HG03558 (cell line): ENCODE results near the gene CLCN3.
"Not testable (repeated sequence)": the region's sequence is repeated elsewhere in the genome, so short reads cannot be mapped to it uniquely, and the experiment has no call there.

ENCODE experiments used
- ATAC-seq: cut with Tn5 transposase; IDR thresholded peaks from one replicate; pipeline ENCODE4 v1.9.1; 2021; ENCODE audit warnings: moderate number of reproducible peaks; ENCODE audit not compliant: unreplicated experiment; ENCODE audit errors: extremely low read depth

CLCN3 gene

DNA sequence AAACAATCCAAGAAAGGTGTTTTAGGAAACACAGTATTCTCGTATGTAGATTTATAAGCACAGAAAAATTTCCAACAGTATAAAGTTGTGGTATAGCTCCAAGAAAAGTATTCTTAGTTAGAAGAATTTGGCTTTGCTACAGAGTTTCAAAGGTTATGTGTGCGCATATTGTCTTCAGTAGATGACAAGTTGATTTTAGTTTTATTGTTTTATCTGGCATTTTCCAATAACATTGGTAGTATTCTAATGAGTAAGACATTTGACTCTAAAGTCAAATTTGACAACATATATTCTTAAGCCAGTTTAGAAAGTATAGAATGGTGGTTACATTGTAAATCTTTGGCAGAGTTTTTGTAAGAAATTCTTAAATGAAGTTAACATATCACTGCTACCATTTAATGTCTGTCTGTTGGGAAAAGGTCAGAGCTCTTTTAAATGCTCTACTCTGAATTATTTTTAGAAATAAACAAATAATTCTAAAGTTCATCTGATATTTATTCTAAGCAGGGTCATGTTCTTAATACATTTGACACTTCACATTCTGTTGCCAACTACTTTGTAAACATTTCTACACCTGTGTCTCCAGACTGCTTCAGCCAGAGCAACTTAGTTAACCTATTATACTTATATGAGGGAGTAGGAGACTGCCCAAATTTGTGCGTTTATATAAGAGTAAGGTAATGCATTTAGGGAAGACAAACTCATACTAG, 30.0 kb downstream of the CLCN3 start:
- ATAC-seq: no peak

DNA sequence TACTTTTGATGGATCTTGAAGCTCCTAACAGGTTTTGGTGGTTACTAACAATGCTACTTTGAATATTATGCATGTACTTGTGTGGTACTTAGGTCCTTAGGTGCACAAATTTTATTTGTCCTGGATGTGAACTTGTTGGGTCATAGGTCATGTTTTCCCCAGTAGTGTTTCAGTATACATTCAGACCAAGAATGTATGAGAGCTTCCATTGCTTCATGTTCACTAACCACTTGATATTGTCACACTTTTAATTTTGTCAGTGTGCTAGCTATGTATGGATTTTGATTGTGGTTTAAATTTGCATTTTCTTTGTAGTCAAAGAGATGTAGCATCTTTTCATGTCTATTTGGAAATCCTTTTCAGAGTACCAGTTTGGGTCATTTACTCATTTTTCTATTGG, 32.2 kb downstream of the CLCN3 start:
- no peak for ATAC-seq

DNA sequence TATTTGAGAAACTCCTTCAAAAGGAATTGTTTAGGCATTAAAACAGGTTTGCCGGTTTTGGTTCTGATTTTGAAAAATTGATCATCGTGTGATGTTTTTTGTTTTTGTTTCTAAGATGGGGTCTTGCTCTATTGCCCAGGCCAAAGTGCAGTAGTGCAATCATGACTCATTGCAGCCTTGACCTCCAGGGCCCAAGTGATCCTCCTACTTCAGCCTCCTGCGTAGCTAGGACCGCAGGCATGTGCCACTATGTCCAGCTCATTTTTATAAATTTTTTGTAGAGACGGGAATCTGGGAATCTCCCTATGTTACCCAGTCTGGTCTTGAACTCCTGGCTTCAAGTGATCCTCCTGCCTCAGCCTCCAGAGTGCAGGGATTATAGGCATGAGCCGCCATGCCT, 35.0 kb downstream of the CLCN3 start:
- no peak for ATAC-seq

DNA sequence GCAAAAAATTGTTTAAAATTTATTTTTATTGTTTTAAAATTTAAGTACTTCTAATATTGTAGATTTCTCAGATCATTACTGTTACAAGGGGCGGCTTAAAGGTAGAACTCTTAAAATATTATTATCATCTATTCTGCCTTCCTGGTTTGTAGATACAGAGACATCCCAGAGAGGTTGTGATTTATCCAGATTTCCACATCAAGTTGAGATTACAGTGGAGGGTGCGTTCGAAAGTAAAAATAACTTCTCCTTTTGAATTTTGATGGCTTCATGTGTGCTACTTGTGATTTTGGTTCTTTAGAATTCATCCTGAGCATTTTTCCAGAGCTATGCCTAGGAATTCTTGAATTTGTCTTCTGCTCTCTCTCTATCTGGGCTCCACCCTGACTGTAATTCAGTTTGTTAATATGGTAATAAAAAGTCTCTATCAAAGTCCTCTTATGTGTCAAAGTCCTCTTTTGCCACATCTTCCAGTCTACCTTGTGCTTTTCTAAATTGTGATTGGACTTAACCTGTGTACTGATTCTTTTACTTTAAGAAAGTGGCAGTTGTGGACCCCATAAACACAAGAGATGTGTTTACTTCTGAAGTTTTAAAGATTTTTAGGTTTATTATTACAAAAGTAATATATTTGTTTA, 37.2 kb downstream of the CLCN3 start:
- no peak for ATAC-seq

DNA sequence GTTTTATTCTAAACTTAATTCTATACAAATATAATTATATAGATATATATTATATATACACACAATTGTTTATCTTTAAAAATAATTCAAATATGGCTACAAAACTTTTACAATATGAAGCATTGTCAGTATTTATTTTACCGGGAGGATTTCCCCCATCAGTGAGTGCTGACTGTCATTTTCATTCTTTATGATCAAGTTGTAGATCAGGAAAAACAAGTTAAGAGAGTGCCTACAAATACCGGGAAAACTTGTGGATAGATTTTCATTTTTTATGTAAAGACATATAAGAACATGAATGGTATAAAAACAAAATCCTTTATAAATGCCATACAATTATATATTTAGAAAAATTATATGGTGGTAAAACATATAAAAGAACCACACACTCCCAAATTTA, 37.8 kb downstream of the CLCN3 start:
- ATAC-seq: no peak

DNA sequence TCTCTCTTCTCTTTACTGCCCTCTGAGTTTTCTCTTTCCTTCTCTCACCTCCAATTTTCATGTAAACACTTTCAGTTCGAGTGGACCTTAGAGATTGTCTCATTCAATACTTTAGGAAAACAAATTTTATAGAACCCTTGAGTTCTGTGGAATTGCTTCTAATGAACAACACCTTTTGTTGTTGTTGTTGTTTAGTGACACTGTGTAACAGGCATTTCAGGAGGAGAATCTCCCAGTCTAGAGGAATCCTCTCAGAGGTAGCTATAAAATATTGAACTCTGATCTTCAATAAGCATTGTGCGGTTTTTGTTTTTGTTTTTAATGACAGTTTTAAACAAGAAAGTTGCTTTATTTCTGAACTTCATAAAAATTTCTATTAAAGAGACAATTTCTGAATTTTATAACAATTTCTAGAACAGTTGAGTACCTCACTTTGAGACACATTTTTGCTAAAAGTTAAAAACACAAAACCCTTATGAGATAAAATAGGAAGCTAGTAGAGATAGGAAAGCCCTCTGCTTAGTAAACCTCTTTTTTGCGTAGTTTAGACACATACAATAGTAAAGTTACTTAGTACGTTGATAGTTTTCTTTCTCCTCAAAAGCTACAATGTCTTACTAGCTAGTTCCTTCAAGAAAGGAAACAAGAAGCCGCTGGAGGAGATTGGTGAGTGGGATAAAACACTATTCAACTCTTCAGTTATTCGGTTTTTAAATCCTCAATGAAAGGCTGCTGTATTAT, 38.8 kb downstream of the CLCN3 start:
- no peak for ATAC-seq

DNA sequence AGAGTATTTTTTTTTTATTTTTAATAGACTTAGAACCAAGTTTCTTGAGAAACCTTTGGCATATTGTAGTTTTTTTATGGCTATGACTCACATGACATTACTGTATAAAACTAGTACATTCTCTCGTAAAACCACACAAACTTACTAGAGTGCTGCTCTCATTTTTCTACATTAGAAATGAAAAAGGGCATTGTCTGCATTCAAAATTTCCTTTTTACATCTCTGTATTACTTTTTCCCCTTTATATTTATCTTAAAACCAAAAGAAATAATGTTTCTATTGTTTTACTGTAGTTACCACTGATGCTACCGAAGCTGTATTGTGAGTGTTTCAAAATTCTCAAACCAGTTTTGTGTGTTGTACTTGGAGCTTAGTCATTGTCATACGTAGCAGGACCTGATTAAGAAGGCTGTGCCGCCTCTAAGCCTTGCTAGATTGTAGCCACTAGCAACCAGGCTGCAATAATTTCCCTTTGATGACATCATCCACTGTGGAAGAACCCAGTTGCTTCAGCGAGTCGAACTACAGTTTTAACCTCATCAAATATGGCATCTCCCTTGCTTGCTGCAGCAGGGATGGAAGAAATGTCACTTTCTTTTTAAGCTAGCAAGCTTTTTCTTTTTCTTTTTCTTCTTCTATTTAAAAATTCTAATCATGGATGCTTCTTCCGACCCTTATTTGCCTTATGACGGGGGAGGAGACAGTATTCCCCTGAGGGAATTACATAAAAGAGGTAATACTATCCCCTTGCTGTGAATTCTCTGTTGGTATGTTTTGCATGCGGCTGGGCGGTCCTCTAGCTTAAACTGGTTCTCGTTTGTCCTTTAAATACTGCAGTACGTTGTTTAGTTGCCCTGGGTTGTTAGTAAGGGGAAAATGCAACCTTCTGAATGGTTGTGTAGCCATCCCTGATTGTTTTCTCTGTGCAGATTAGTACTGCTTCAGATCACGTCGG, 39.6 kb downstream of the CLCN3 start:
- peak; percentile 99 for ATAC-seq

DNA sequence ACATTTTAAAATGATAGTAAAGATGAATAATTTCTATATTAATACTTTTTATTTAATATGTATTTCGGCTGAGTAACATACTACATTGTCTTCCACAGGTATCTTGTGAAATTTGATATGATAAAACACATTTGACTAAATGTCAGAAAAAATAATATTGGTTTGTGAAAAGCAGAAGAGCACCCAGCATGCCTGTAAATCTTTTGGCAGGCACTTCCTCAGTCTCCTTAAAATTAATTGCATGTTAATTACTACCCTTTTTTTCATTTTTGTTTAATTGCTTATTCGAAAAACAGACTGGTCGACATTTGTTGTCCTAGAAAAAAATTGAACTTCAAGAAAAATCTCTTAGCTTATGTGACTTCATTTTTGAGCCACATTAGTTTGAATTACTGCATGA, 40.6 kb downstream of the CLCN3 start:
- ATAC-seq: no peak

DNA sequence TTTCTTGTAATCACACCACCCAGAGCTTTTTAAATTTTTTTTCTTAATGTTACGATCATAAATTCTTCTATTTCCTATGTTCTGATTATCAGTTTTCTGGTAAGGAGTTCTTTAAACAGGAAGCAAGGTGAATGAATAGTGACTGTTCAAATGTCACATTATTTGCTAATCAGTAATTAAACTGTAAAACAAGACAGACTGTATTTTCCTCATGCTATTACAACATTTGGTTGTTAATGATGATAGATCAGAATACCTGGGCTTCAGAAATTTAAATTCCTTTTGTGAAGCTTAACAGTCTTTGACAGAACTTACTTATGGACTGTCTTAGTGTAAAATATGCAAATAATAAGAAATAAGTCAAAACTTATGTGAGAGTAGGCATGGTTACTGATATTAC, 41.4 kb downstream of the CLCN3 start:
- ATAC-seq: no peak

DNA sequence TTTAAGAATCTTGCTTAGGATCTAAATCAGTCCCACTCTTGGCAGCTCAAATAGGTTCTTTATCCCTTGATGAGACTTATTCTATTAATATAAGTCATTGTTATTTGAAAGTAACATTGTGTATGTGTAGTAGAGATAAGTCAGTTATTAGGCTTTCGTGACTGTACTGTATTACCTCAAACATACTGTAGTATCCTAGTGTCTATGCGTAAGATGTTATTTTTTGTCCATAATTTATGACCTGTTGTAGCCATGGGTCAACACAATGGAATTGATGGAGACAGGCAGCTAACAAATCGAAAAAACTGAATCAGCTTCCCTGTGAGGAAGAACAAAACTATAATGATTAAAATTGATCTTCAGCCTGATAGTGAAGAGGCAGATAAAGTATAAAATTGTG, 41.8 kb downstream of the CLCN3 start:
- ATAC-seq: no peak

DNA sequence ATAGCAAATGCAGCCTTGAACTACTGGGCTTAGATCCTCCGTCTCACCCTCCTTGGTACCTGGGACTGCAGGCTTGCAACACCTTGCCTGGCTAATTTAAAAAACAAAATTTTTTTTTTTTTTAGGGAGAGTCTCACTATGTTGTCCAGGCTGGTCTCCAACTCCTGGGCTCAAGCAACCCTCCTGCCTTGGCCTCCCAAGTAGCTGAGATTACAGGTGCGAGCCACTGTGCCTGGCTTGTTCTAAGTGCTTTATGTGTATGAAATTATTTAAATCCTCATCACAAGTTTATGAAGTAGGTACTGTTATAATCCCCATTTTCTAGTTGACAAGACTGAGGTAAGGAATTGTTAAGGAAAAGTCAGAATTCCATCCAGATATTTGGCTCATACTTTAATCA, 43.0 kb downstream of the CLCN3 start:
- ATAC-seq: no peak

DNA sequence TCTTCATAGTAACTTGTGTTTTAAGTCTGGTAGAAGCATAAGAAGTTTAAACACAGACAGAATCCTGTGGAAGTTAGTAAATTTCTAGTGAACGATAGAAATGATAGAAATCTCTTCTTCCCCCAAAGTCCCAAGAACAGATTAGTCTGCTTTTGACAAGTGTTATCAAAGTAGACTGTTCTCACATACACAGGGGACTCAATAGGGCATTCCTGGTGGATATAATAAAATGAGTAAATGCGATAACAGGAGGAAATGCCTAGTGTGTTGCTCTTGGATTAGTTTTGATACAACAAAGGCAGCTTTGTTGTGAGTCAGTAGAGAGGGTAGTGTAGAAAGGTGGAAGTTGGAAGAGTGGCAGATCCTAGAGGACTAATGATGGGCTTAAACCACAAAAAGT, 43.5 kb downstream of the CLCN3 start:
- no peak for ATAC-seq

DNA sequence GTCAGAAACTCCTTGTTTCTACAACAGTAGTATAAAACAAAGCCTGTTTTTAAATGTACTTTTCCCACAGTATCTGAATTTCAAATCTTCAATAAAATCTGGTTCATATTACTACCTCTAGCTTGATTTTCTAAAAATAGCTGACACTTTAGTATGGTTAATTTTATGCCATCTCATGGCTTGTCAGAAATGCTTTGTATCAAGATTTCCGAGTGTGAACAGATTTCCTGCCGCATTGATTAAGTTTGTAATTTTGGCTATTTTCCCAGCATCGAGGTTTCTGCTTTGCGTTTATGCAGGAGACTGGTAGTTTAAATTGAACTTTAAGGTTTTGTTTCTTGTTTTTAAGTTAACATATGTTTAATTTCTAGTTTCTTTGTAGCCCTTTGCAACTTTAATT, 44.2 kb downstream of the CLCN3 start:
- ATAC-seq: no peak

DNA sequence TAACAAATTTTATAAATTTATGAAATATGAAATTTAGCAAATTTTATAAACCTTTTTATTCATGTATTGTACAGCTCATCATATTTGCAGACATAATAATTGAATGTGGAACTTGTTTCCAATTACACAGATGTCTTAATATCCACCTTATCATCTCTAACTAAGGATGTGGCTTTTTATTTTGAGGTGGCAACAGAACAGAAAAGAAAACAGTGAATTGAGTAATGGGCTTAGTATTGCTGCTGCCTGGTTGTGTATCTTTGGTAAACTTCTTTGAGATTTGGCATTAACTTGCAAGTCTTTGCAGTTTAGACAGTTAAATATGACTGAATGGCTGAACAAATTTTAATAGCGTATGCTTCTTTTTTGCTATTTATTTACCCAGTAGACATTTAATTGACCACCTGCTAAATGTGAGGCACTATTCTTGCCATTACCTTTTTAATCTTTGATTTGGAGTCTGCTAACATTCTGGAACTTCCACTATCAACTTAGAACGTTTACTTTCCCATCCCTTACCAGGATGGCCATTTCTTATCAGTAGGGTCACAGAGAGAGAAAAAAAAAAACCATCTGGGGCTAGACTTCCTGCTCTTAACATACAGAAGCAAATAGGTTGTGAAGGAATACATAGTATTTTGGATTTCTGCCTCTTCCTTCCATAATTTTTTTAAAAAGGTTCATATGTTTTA, 44.8 kb downstream of the CLCN3 start:
- ATAC-seq: no peak

DNA sequence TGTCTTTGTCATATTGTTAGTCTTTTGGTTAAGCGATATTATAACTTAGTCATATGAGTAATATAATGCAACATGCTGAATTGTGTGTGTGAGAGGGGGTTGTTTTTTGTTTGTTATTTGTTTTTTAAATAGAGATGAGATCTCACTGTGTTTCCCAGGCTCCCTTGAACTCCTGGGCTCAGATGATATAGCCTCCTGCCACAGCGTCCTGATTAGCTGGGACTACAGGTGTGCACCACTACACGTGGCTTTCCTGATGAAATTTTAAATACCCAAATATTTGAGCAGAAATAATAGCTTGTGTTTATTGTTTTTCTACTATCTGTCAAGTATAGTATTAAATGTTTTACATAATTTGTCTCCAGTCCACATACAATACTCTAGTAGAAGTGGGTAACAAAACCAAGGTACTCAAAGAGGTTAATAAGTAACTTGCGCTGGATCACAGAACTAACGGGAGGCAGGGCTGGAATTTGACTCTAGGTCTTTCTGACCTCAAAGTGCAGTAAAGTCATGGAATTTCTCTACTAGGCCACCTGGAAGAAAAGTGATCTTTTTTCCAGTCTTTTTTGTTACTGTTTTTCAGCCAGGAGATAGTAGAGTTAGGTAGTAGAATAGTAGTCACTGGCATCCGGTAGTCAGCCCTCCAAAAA, 47.8 kb downstream of the CLCN3 start:
- ATAC-seq: no peak

DNA sequence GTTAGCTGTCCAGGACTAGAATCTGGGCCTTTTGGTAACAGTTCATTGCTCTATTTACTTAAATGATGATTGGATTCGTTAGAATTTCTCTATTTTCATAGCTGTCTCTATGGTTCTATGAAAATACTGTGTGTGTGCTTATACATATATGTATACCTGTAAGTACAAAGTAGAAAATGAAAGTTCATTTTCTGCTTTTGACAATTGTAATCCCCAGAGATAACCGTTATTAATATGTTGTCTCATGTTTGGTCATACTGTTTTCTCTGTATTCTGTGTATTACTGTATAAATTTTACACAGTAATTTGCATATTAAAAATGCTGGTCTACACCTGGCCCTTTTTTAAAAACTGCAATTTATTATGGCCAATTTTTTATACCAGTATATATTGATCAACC, 55.4 kb downstream of the CLCN3 start:
- ATAC-seq: peak; percentile 90

DNA sequence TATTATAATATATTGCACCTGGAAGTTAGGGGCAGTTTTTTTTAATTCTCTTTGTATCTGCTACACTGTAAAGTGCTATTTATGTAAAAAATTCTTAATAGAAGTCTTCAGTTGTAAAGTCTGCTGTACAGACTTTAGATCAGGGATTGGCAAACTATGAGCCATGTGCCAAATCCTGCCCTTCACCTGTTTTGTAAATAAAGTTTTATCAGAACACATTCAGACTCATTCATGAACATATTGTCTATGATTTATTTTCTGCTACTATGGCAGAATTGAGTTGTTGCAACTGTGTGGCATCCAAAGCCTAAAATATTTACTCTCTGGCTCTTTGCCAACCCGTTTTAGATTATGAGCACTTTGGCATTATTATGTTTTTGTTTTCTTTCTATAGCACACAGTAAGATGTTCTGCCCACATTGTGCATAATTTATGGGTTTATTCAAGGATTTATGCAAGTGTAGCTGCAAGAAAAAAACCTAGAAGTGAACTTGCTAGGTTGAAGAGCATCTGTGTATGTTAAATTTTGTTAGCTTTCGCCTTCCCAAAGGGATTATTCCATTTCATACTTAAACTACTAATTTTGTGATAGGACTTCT, 56.9 kb downstream of the CLCN3 start:
- no peak for ATAC-seq

DNA sequence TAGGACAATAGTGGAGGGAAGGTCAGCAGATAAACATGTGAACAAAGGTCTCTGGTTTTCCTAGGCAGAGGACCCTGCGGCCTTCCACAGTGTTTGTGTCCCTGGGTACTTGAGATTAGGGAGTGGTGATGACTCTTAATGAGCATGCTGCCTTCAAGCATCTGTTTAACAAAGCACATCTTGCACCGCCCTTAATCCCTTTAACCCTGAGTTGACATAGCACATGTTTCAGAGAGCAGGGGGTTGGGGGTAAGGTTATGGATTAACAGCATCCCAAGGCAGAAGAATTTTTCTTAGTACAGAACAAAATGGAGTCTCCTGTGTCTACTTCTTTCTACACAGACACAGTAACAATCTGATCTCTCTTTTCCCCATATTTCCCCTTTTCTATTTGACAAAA, 58.1 kb downstream of the CLCN3 start:
- ATAC-seq: not testable (repeated sequence)
